ENCODE data around the gene FLT3LG. TPM values are rescaled to one million over a fixed set of nuclear protein-coding genes. Genes with fewer than 3 reads are reported as not detected.

FLT3LG gene
- total and polyA plus RNA-seq, 9 of the 15 experiments (the other 6 are each of a cell fraction or from before 2014, with no cell fraction given), result 0.31 to 6.4 (median 1.1) TPM

DNA sequence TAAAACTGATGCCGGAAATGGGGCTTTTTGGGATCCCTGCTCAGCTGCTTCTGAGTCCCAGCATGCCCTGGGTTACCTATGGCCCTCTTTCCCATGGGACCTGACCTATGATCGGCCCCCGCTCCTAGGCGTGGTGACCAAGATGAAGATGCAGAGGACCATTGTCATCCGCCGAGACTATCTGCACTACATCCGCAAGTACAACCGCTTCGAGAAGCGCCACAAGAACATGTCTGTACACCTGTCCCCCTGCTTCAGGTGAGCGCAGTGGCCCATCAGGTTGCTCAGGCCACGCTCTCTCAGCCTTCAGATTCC, 23.7 kb downstream of the FLT3LG start:
- POLR2A ChIA-PET, result interaction anchor here (0.7 to 2.3 kb wide), 4 partner anchors 9 to 142 kb away, joined by 3 to 7 read pairs (median 4); partner anchors contain the start of gene RRAS
- Histone ChIP-seq H3K4me3 (peak overlapping the region; percentile 89), H2AFZ (ENCODE audit: low read depth, low read length) (no peak overlapping the region), H3K4me1 (replicated peaks in 1 of 2; ENCODE audit: control insufficient read depth in 2 of 2, insufficient read depth in 2 of 2, low read length in 2 of 2) (peaks cover 33 to 44% of the 10 kb centered on the region in 2 experiments; a peak in 4 of 5 replicates), H3K27me3 (ENCODE audit: control insufficient read depth in 2 of 2, insufficient read depth in 2 of 2, low read length in 2 of 2) (no peaks in the 10 kb centered on the region), H3K9me3 (replicated peaks; ENCODE audit: control insufficient read depth, insufficient read depth, low read depth, low read length) (no peaks in the 10 kb centered on the region), H3K27ac (ENCODE audit: extremely low read depth, low read depth, low read length) (peak overlapping the region; percentile 10; the same call in 2 of the 3 replicates), H3K4me2 (ENCODE audit: insufficient read depth, low read length) (peak overlapping the region; percentile 97), H3K9me1 (ENCODE audit: control insufficient read depth, insufficient read depth, low read length) (peaks cover 7% of the 10 kb centered on the region), H3K79me2 (ENCODE audit: control insufficient read depth, insufficient read depth, low read length) (peaks cover 35% of the 10 kb centered on the region), H3K36me3 (ENCODE audit: control insufficient read depth, insufficient read depth, low read length) (peaks cover 38% of the 10 kb centered on the region), H4K20me1 (replicated peaks; ENCODE audit: control insufficient read depth, insufficient read depth, low read length) (peaks cover 32% of the 10 kb centered on the region), H3K9ac (ENCODE audit: insufficient read depth in 1 of 2, low read depth in 2 of 2, low read length in 2 of 2) (peak overlapping the region; percentile 96 to 99)
- BruUV-seq (replicated peaks), result no TSS peak
- intact Hi-C loops (cut with micrococcal nuclease), result no loop called here
- in situ Hi-C loops (cut with MboI), result loop anchor here (10.0 kb wide), 1 partner anchor 377 kb away; the partner anchor contains the start of genes AKT1S1 and TBC1D17
- ATAC-seq (no peak), FAIRE-seq (no peak), DNase-seq (ENCODE audit: extremely low read depth in 1 of 4, low spot score in 3 of 4) (no peak)
- CTCF ChIA-PET (ENCODE audit: low intra/inter-chr PET ratio), result interaction anchor here (0.6 kb wide), 1 partner anchor 31 kb away, joined by 4 read pairs; no protein-coding TSS in a partner anchor
- 52% methylated on average over 8 of the region's 12 CpGs for WGBS (ENCODE audit: insufficient coverage, low coverage, missing lambda C conversion rate)
- no peak for TF ChIP-seq ZKSCAN3 (CRISPR knock-in tag; IDR thresholded peaks at IDR 0.05)
- TF ChIP-seq CBX8 (IDR thresholded peaks at IDR 0.05; ENCODE audit: borderline replicate concordance, extremely low read depth, low read depth, low read length, poor library complexity, severe bottlenecking), result no peak
- no peak for TF ChIP-seq EHMT2 (IDR thresholded peaks at IDR 0.05)
- TF ChIP-seq SNRNP70 (optimal IDR thresholded peaks at IDR 0.05; ENCODE audit: low read depth, low read length), result peak; percentile 32
- no peak for TF ChIP-seq ILK (tag; IDR thresholded peaks at IDR 0.05; ENCODE audit: borderline replicate concordance, low read depth)
- TF ChIP-seq POLR2AphosphoS2 (IDR thresholded peaks at IDR 0.05; ENCODE audit: low read length), result peak; percentile 10; the same call in 1 of the 2 replicates
- TF ChIP-seq, protein P1, sequence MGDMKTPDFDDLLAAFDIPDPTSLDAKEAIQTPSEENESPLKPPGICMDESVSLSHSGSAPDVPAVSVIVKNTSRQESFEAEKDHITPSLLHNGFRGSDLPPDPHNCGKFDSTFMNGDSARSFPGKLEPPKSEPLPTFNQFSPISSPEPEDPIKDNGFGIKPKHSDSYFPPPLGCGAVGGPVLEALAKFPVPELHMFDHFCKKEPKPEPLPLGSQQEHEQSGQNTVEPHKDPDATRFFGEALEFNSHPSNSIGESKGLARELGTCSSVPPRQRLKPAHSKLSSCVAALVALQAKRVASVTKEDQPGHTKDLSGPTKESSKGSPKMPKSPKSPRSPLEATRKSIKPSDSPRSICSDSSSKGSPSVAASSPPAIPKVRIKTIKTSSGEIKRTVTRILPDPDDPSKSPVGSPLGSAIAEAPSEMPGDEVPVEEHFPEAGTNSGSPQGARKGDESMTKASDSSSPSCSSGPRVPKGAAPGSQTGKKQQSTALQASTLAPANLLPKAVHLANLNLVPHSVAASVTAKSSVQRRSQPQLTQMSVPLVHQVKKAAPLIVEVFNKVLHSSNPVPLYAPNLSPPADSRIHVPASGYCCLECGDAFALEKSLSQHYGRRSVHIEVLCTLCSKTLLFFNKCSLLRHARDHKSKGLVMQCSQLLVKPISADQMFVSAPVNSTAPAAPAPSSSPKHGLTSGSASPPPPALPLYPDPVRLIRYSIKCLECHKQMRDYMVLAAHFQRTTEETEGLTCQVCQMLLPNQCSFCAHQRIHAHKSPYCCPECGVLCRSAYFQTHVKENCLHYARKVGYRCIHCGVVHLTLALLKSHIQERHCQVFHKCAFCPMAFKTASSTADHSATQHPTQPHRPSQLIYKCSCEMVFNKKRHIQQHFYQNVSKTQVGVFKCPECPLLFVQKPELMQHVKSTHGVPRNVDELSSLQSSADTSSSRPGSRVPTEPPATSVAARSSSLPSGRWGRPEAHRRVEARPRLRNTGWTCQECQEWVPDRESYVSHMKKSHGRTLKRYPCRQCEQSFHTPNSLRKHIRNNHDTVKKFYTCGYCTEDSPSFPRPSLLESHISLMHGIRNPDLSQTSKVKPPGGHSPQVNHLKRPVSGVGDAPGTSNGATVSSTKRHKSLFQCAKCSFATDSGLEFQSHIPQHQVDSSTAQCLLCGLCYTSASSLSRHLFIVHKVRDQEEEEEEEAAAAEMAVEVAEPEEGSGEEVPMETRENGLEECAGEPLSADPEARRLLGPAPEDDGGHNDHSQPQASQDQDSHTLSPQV (IDR thresholded peaks at IDR 0.05), result no peak
- no peak for TF ChIP-seq BRCA1 (IDR thresholded peaks at IDR 0.05)
- peak; percentile 79; the same call in 1 of the 2 replicates for TF ChIP-seq BRCA1 (CRISPR knock-in tag; IDR thresholded peaks at IDR 0.05)
- TF ChIP-seq, protein P2, sequence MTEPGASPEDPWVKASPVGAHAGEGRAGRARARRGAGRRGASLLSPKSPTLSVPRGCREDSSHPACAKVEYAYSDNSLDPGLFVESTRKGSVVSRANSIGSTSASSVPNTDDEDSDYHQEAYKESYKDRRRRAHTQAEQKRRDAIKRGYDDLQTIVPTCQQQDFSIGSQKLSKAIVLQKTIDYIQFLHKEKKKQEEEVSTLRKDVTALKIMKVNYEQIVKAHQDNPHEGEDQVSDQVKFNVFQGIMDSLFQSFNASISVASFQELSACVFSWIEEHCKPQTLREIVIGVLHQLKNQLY (CRISPR knock-in tag; conservative IDR thresholded peaks at IDR 0.05), result no peak
- TF ChIP-seq ZNF224 (CRISPR knock-in tag; IDR thresholded peaks at IDR 0.05), result no peak
